HFF-Myc (cell line): ENCODE data around the gene PLXNA4.

Source experiments
- DNase-seq: peaks from one replicate; pipeline ENCODE4 v3.0.0-alpha.2; 2011; ENCODE audit warnings: low read depth; ENCODE audit errors: extremely low read depth
- H3K4me3 ChIP-seq: replicated peaks from 2 replicates; pipeline ENCODE4 v1.5.1; 2011; ENCODE audit warnings: low read depth, mild to moderate bottlenecking, control low read depth, low read length
- TF ChIP-seq, protein P1 (sequence below): IDR thresholded peaks from 2 replicates; pipeline ENCODE4 v1.5.1; 2012; ENCODE audit warnings: mild to moderate bottlenecking, low read depth, low read length, control low read depth; ENCODE audit errors: missing control alignments

The PLXNA4 gene

DNA sequence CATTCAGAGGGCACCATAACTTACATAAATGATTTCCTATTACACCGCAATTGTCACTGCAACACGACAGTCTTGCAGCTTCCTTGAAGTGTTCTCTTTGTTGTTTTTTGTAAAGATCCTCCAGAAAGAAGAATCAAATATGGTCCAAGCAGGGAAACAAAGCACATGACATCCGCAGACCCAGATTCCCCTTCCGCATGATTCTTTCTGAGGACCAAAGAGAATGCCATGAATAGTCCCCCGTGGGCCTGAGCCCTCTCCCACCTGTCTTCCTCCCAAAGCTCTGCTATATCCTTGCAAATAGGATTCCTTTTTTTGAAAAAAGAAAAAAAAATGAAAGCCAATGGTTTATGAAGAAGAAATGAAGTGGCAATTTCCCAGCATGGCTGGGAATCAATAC lies 10.8 kb downstream of the PLXNA4 start:
- no peak for DNase-seq
- H3K4me3 ChIP-seq: no peak overlapping the region
- TF ChIP-seq, protein P1, sequence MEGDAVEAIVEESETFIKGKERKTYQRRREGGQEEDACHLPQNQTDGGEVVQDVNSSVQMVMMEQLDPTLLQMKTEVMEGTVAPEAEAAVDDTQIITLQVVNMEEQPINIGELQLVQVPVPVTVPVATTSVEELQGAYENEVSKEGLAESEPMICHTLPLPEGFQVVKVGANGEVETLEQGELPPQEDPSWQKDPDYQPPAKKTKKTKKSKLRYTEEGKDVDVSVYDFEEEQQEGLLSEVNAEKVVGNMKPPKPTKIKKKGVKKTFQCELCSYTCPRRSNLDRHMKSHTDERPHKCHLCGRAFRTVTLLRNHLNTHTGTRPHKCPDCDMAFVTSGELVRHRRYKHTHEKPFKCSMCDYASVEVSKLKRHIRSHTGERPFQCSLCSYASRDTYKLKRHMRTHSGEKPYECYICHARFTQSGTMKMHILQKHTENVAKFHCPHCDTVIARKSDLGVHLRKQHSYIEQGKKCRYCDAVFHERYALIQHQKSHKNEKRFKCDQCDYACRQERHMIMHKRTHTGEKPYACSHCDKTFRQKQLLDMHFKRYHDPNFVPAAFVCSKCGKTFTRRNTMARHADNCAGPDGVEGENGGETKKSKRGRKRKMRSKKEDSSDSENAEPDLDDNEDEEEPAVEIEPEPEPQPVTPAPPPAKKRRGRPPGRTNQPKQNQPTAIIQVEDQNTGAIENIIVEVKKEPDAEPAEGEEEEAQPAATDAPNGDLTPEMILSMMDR: no peak

DNA sequence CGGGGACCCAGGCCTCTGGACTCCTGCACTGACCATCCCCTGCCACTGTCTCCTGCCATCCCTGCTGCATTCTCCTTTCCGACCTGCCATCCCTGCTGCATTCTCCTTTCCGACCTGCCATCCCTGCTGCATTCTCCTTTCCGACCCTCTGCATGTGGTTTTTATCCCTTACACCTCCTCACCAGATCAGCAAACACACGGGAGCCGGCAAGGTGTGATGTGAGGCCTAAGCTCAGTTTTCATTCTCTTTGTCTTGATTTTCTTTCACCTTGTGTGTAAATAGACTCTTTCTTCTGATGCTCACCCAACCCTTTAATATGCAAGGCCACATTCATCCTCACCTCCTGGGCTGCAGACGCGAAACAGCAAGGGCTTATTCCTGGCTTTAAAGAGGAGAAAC lies 11.4 kb downstream of the PLXNA4 start:
- DNase-seq: no peak
- no peak overlapping the region for H3K4me3 ChIP-seq
- TF ChIP-seq, protein P1: no peak

DNA sequence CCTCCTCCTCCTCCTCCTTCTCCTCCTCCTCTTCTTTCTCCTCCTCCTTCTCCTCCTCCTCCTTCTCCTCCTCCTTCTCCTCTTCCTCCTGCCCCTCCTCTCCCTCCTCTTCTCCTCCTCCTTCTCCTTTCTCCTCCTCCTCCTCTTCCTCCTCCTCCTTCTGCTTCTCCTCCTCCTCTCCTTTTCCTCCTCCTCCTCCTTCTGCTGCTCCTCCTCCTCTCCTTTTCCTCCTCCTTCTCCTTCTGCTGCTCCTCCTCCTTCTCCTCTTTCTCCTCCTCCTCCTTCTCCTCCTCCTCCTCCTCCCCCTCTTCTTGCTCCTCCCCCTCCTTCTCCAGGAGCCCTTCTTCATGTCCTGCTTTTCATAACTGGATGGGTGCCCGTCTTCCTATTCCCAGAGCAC lies 12.2 kb downstream of the PLXNA4 start:
- TF ChIP-seq, protein P1: no peak
- no peak overlapping the region for H3K4me3 ChIP-seq
- DNase-seq: no peak

DNA sequence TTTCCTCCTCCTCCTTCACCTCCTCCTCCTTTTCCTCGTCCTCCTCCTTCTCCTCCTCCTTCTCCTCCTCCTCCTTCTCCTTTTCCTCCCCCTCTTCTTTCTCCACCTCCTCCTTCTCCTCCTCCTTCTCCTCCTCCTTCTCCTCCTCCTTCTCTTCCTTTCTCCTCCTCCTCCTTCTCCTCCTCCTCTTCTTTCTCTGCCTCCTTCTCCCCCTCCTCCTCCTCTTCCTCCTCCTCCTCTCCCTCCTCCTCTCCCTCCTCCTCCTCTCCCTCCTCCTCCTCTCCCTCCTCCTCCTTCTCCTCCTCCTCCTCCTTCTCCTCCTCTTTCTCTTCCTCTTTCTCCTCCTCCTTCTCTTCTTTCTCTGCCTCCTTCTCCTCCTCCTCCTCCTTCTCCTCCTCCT lies 13.6 kb downstream of the PLXNA4 start:
- TF ChIP-seq, protein P1: no peak
- H3K4me3 ChIP-seq: no peak overlapping the region
- DNase-seq: no peak

DNA sequence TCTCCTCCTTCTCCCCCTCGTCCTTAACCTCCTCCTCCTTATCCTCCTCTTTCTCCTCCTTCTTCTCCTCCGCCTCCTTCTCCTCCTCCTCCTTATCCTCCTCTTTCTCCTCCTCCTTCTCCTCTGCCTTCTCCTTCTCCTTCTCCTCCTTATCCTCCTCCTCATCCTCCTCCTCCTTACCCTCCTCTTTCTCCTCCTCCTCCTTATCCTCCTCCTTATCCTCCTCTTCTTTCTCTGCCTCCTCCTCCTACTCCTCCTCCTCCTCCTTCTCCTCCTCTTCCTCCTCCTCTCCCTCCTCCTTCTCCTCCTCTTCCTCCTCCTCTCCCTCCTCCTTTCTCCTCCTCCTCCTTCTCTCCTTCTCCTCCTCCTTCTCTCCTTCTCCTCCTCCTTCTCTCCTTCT lies 14.5 kb downstream of the PLXNA4 start:
- no peak for DNase-seq
- TF ChIP-seq, protein P1: no peak
- H3K4me3 ChIP-seq: no peak overlapping the region

DNA sequence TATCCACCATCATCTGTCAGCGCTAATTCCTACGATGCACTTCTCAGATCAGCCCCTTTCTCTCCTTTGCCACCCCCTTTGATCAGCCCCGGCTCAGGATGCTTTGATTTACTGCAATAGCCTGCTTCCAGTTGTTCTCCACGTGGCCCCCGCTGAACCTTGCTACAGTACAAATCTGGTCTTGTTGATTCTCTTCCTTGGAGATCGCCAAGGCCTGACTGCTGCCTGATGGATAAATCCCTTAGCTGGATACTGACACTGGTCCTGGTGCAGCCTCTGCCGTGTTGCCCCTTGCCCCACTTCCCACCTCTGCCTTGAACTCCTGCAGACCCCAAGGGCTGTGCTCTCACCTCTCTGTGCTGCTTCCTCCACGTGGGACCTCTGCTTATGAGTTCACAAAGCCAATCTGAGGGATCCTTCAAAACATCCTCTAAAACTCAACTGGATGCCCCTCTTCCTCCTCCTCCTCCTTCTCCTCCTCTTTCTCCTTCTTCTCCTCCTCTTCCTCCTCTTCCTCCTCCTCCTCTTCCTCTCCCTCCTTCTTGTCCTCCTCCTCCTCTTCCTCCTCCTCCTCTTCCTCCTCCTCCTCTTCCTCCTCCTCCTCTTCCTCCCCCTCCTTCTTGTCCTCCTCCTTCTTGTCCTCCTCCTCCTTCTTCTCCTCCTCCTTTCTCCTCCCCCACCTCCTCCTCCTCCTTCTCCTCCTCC lies 15.3 kb downstream of the PLXNA4 start:
- DNase-seq: no peak
- TF ChIP-seq, protein P1: no peak
- no peak overlapping the region for H3K4me3 ChIP-seq

DNA sequence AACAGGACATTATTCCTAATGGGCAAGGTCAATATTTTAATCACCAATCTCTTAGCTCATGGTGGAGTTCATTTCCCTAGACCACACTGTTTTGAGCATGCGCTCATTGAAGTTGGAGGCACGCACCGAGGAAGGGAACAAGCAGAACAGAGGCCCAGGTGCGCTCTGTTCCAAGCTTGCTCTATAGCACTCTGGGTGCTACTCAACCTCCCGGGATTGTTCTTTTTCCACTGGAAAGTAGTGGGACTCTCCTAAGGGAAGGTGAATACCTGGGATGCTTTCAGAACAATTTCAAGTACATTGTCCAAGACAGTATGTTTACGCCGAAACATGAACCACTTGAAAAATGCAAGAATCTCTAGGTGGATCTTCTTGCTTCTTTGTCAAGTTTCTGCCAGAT lies 16.2 kb downstream of the PLXNA4 start:
- H3K4me3 ChIP-seq: no peak overlapping the region
- TF ChIP-seq, protein P1: no peak
- DNase-seq: no peak
